Loucy (cell line): Measurements from ENCODE around the gene TCF7L2.

Experiments
- H2AFZ ChIP-seq: fragments of 200-600 bp; sonication (generic); 2 replicates; pipeline ENCODE4 v1.6.0; 2016; ENCODE audit warnings: antibody characterized with exemption, mild to moderate bottlenecking, low read length, moderate library complexity
- H3F3A ChIP-seq: fragments of 200-600 bp; 2 replicates; pipeline ENCODE4 v1.6.0; 2016; ENCODE audit warnings: antibody characterized with exemption, low read depth, mild to moderate bottlenecking
- H3K27me3 ChIP-seq: fragments of 200-600 bp; sonication (generic); 2 replicates; pipeline ENCODE4 v1.6.1; 2014; ENCODE audit warnings: low read length, mild to moderate bottlenecking; ENCODE audit not compliant: insufficient read depth, poor library complexity, severe bottlenecking
- H3K36me3 ChIP-seq: fragments of 200-600 bp; sonication (generic); 2 replicates; pipeline ENCODE4 v1.6.1; 2016; ENCODE audit warnings: low read length; ENCODE audit not compliant: insufficient read depth
- H3K4me1 ChIP-seq: fragments of 200-600 bp; sonication (generic); 2 replicates; pipeline ENCODE4 v1.5.1; 2014; ENCODE audit warnings: low read length, mild to moderate bottlenecking; ENCODE audit not compliant: insufficient read depth, poor library complexity, severe bottlenecking
- H3K4me2 ChIP-seq: fragments of 200-600 bp; sonication (generic); 2 replicates; pipeline ENCODE4 v1.6.0; 2014; ENCODE audit warnings: antibody characterized with exemption, low read length, low read depth, mild to moderate bottlenecking; ENCODE audit not compliant: poor library complexity, severe bottlenecking
- H3K4me3 ChIP-seq: fragments of 200-600 bp; sonication (generic); 2 replicates; pipeline ENCODE4 v1.5.1; 2014; ENCODE audit warnings: low read length, mild to moderate bottlenecking, mixed read lengths; ENCODE audit not compliant: poor library complexity, severe bottlenecking
- H3K79me2 ChIP-seq: fragments of 200-600 bp; sonication (generic); 2 replicates; pipeline ENCODE4 v1.6.1; 2014; ENCODE audit warnings: low read length; ENCODE audit not compliant: insufficient read depth
- H3K9ac ChIP-seq: fragments of 200-600 bp; sonication (generic); 2 replicates; pipeline ENCODE4 v1.6.0; 2014; ENCODE audit warnings: mild to moderate bottlenecking, low read depth, low read length, moderate library complexity; ENCODE audit not compliant: poor library complexity, severe bottlenecking
- H3K9me2 ChIP-seq: fragments of 200-600 bp; sonication (generic); replicated peaks from 2 replicates; pipeline ENCODE4 v1.6.1; 2016; ENCODE audit warnings: low read depth, low read length, mixed read lengths
- H3K9me3 ChIP-seq: fragments of 200-600 bp; sonication (generic); 2 replicates; pipeline ENCODE4 v1.6.1; 2014; ENCODE audit warnings: mild to moderate bottlenecking, antibody characterized with exemption, low read length, low read depth; ENCODE audit not compliant: insufficient read depth
- H4K20me1 ChIP-seq: fragments of 200-600 bp; sonication (generic); 2 replicates; pipeline ENCODE4 v1.6.0; 2014; ENCODE audit warnings: antibody characterized with exemption, low read length, mild to moderate bottlenecking; ENCODE audit not compliant: insufficient read depth, poor library complexity, severe bottlenecking
- EZH2phosphoT487 ChIP-seq: fragments of 200-600 bp; IDR thresholded peaks from 2 replicates; pipeline ENCODE4 v1.6.1; 2018; ENCODE audit warnings: antibody characterized with exemption, mild to moderate bottlenecking, moderate library complexity, borderline replicate concordance
- TF ChIP-seq, protein P1 (sequence below): fragments of 200-600 bp; sonication (generic); conservative IDR thresholded peaks from 2 replicates; pipeline ENCODE4 v1.5.1; 2014; ENCODE audit warnings: mild to moderate bottlenecking, antibody characterized with exemption, low read length

TCF7L2 gene

DNA sequence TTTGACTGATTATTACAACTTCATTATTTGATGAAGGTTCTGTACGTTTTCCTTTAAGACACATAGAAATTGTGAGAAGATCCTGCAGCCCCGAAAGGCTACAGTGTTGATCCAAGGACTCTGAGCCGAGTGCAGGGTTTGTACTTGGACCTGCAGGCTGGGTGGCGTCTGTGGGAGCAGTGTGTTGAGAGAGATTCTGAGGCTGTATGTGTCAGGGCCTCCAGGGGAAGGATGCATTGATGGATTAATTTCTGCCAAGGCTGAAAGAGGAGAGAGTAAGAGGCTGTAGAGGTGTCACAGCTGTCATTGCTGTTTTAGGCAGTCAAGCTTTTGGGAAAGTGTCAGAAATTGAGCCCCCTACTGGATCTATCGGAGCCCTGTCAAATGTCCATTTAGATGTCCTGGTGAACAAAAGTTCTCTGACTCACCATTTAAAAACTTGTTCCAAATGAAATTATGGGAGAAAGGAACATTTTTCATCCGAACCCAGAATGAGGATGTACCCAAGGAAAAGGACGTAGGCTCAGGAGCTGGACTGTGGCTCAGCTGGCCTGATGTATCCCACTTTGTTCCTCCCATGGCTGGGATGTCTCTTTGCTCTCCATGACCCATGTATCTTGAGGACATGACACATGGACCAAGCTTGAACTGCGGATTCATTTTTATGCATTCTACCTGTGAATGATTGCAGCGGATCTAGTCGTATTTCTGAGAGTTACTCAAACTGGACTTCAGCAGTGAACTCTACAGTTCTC is 102.2 kb downstream of the TCF7L2 start:
- Histone ChIP-seq H3K9me2 (no peaks in the 10 kb centered on the region), H4K20me1 (no peaks in the 10 kb centered on the region), H3K27me3 (no peaks in the 10 kb centered on the region), H3K9me3 (no peaks in the 10 kb centered on the region), H3K9ac (no peak overlapping the region), H3K4me3 (no peak overlapping the region), H3F3A (no peaks in the 10 kb centered on the region), H3K36me3 (no peaks in the 10 kb centered on the region), H2AFZ (no peak overlapping the region), H3K79me2 (no peaks in the 10 kb centered on the region), H3K4me2 (no peak overlapping the region), H3K4me1 (peaks cover 32% of the 10 kb centered on the region)
- TF ChIP-seq EZH2phosphoT487, result no peak
- TF ChIP-seq, protein P1, sequence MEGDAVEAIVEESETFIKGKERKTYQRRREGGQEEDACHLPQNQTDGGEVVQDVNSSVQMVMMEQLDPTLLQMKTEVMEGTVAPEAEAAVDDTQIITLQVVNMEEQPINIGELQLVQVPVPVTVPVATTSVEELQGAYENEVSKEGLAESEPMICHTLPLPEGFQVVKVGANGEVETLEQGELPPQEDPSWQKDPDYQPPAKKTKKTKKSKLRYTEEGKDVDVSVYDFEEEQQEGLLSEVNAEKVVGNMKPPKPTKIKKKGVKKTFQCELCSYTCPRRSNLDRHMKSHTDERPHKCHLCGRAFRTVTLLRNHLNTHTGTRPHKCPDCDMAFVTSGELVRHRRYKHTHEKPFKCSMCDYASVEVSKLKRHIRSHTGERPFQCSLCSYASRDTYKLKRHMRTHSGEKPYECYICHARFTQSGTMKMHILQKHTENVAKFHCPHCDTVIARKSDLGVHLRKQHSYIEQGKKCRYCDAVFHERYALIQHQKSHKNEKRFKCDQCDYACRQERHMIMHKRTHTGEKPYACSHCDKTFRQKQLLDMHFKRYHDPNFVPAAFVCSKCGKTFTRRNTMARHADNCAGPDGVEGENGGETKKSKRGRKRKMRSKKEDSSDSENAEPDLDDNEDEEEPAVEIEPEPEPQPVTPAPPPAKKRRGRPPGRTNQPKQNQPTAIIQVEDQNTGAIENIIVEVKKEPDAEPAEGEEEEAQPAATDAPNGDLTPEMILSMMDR, result peak; percentile 68

- Histone ChIP-seq H3K4me2 (no peak overlapping the region), H3K9me2 (no peaks in the 10 kb centered on the region), H3K9me3 (no peaks in the 10 kb centered on the region), H3K79me2 (no peaks in the 10 kb centered on the region), H3K9ac (no peak overlapping the region), H4K20me1 (peaks cover 1% of the 10 kb centered on the region), H3K4me3 (no peak overlapping the region), H3K27me3 (no peaks in the 10 kb centered on the region), H2AFZ (no peak overlapping the region), H3K36me3 (no peaks in the 10 kb centered on the region), H3F3A (no peaks in the 10 kb centered on the region), H3K4me1 (peaks cover 39% of the 10 kb centered on the region)
- TF ChIP-seq, protein P1, result no peak
- no peak for TF ChIP-seq EZH2phosphoT487
These were observed 103.0 kb downstream of the TCF7L2 start for GRCh38 chr10:113053091-113053490.

DNA sequence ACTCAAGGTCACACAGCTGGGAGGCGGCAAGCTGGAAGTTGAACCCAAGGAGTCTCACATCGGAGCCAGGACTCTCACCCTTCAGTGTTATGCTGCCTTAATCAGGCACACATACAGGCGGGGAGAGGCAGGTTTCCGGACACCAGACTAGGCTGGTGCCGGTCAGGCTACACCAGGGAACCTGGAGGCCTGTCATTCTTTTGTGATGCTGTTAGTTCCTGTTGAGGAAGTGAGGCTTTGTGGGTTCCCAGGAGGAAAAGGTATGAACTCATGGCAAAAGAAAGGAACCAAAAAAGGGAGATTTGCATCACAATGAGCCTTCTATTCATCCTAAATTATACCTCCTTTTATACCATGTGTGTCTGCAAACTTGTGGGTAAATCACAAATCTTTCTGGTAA is 103.8 kb downstream of the TCF7L2 start:
- H3K4me2 ChIP-seq, result no peak overlapping the region

More for the DNA sequence above, 103.8 kb downstream of the TCF7L2 start:
- Histone ChIP-seq H3K36me3 (no peaks in the 10 kb centered on the region), H4K20me1 (peaks cover 3% of the 10 kb centered on the region), H3K9me3 (no peaks in the 10 kb centered on the region), H3K9me2 (no peaks in the 10 kb centered on the region), H3K27me3 (no peaks in the 10 kb centered on the region), H3K79me2 (no peaks in the 10 kb centered on the region; the same call in 1 of the 2 replicates), H3K9ac (no peak overlapping the region), H3K4me1 (peaks cover 46% of the 10 kb centered on the region), H3K4me3 (no peak overlapping the region), H3F3A (no peaks in the 10 kb centered on the region), H2AFZ (no peak overlapping the region)
- TF ChIP-seq, protein P1, result no peak
- no peak for TF ChIP-seq EZH2phosphoT487
